IMR-90 (cell line): ENCODE results near the gene SDK1. TPM values are rescaled to one million over a fixed set of nuclear protein-coding genes. Genes with fewer than 3 reads are reported as not detected.

Experiments
- ATAC-seq: fragments of 200-7000 bp; cut with Tn5 transposase; 2 replicates; pipeline ENCODE4 v1.9.1; 2020; ENCODE audit warnings: low read depth, mild to moderate bottlenecking, moderate library complexity
- BruUV-seq: library from RNA; stranded (reverse); fragments of 400-500 nt; replicated peaks from 2 replicates; lab custom pipeline; 2021; lab: Mats Ljungman, UMichigan
- CTCF ChIA-PET: fragments of 300-600 bp; formaldehyde crosslinking; extraction: SDS; loops from one replicate; lab custom pipeline; 2021; ENCODE audit warnings: antibody characterized with exemption; lab: Yijun Ruan, JAX
- POLR2A ChIA-PET: fragments of 300-600 bp; sonication (Branson Sonifier 250); formaldehyde crosslinking; loops from one replicate; lab custom pipeline; 2022; ENCODE audit warnings: antibody characterized with exemption; ENCODE audit not compliant: unreplicated experiment; lab: Charles Lee
- DNase-seq: peaks from one replicate; pipeline ENCODE4 v3.0.0; 2013
- H2AFZ ChIP-seq: replicated peaks from 2 replicates; pipeline ENCODE3; 2013; ENCODE audit warnings: low read length, mild to moderate bottlenecking; ENCODE audit not compliant: poor library complexity
- H2AK5ac ChIP-seq: 2 replicates; pipeline ENCODE4 v1.6.1; 2013; ENCODE audit warnings: low read depth, low read length, inconsistent platforms
- H2AK9ac ChIP-seq: replicated peaks from 2 replicates; pipeline ENCODE3; 2013; ENCODE audit warnings: mild to moderate bottlenecking, low read depth, low read length, moderate library complexity; ENCODE audit not compliant: poor library complexity
- H2BK120ac ChIP-seq: 2 replicates; pipeline ENCODE4 v1.6.1; 2013; ENCODE audit warnings: low read depth, low read length, inconsistent platforms
- H2BK15ac ChIP-seq: 3 replicates; pipeline ENCODE4 v1.6.1; 2013; ENCODE audit warnings: low read depth, low read length, inconsistent platforms
- H2BK20ac ChIP-seq: 2 replicates; pipeline ENCODE4 v1.6.1; 2013; ENCODE audit warnings: low read depth, mild to moderate bottlenecking, inconsistent platforms, low read length, moderate library complexity
- H2BK5ac ChIP-seq: 2 replicates; pipeline ENCODE4 v1.6.1; 2013; ENCODE audit warnings: mild to moderate bottlenecking, low read depth, low read length, inconsistent platforms; ENCODE audit not compliant: poor library complexity, severe bottlenecking
- H3K14ac ChIP-seq: replicated peaks from 2 replicates; pipeline ENCODE4 v1.6.1; 2013; ENCODE audit warnings: low read depth, low read length, inconsistent platforms
- H3K18ac ChIP-seq: 2 replicates; pipeline ENCODE4 v1.6.1; 2013; ENCODE audit warnings: low read depth, low read length, control low read depth
- H3K23ac ChIP-seq: 2 replicates; pipeline ENCODE4 v1.6.1; 2013; ENCODE audit warnings: low read depth, low read length, inconsistent platforms
- H3K27ac ChIP-seq: 2 replicates; pipeline ENCODE4 v1.5.1; 2013; ENCODE audit warnings: mild to moderate bottlenecking, control low read depth, low read length; ENCODE audit not compliant: insufficient read depth
- H3K27me3 ChIP-seq: 2 replicates; pipeline ENCODE4 v1.6.1; 2013; ENCODE audit warnings: low read length; ENCODE audit not compliant: control insufficient read depth, insufficient read depth
- H3K36me3 ChIP-seq: 2 replicates; pipeline ENCODE4 v1.6.1; 2013; ENCODE audit warnings: low read length, mixed read lengths; ENCODE audit not compliant: control insufficient read depth, insufficient read depth
- H3K4ac ChIP-seq: 2 replicates; pipeline ENCODE4 v1.6.1; 2013; ENCODE audit warnings: low read depth, low read length, inconsistent platforms
- H3K4me1 ChIP-seq: 2 replicates; pipeline ENCODE4 v1.6.1; 2013; ENCODE audit warnings: low read length, mixed read lengths; ENCODE audit not compliant: control insufficient read depth, insufficient read depth
- H3K4me2 ChIP-seq: 2 replicates; pipeline ENCODE4 v1.6.1; 2013; ENCODE audit warnings: low read depth, mild to moderate bottlenecking, control low read depth, low read length, moderate library complexity
- H3K4me3 ChIP-seq: 2 replicates; pipeline ENCODE4 v1.5.1; 2013; ENCODE audit warnings: low read depth, mild to moderate bottlenecking, control low read depth, low read length, moderate library complexity; ENCODE audit not compliant: insufficient read depth
- H3K56ac ChIP-seq: 2 replicates; pipeline ENCODE4 v1.6.1; 2013; ENCODE audit warnings: low read length, inconsistent platforms; ENCODE audit not compliant: insufficient read depth; ENCODE audit errors: extremely low read depth
- H3K79me1 ChIP-seq, 2 experiments: 2 replicates each; pipeline ENCODE4 v1.6.1; 2013; ENCODE audit warnings: low read length in 2 of 2, inconsistent platforms in 1 of 2, low read depth in 1 of 2
- H3K9ac ChIP-seq: 2 replicates; pipeline ENCODE4 v1.6.1; 2013; ENCODE audit warnings: low read depth, low read length, control low read depth
- H3K9me1 ChIP-seq: 2 replicates; pipeline ENCODE4 v1.6.1; 2013; ENCODE audit warnings: low read length, inconsistent platforms; ENCODE audit not compliant: insufficient read depth
- H3K9me3 ChIP-seq: 2 replicates; pipeline ENCODE4 v1.6.1; 2013; ENCODE audit warnings: low read length; ENCODE audit not compliant: control insufficient read depth, insufficient read depth
- H4K20me1 ChIP-seq: 2 replicates; pipeline ENCODE4 v1.6.1; 2013; ENCODE audit warnings: low read length, inconsistent platforms; ENCODE audit not compliant: insufficient read depth
- H4K5ac ChIP-seq: 2 replicates; pipeline ENCODE4 v1.6.1; 2013; ENCODE audit warnings: mild to moderate bottlenecking, low read depth, low read length, control low read depth
- H4K8ac ChIP-seq, 2 experiments: 2 replicates each; pipeline ENCODE4 v1.6.1; 2013; ENCODE audit warnings: low read depth in 2 of 2, low read length in 2 of 2, control low read depth in 1 of 2, inconsistent platforms in 1 of 2
- H4K91ac ChIP-seq: 2 replicates; pipeline ENCODE4 v1.6.1; 2013; ENCODE audit warnings: low read depth, low read length, inconsistent platforms; ENCODE audit not compliant: insufficient read depth
- BHLHE40 ChIP-seq: fragments of 150-350 bp; IDR thresholded peaks from 2 replicates; pipeline ENCODE4 v1.6.1; 2016; ENCODE audit warnings: mild to moderate bottlenecking, low read depth, low read length
- CEBPB ChIP-seq: IDR thresholded peaks from 2 replicates; pipeline ENCODE4 v1.6.1; 2012; ENCODE audit warnings: low read depth, low read length, improper control_type of control experiment
- FOS ChIP-seq: fragments of 150-350 bp; IDR thresholded peaks from 2 replicates; pipeline ENCODE4 v1.6.1; 2016; ENCODE audit warnings: low read depth, low read length
- MAFK ChIP-seq: IDR thresholded peaks from 2 replicates; pipeline ENCODE4 v1.6.1; 2012; ENCODE audit warnings: low read depth, low read length, improper control_type of control experiment
- MAZ ChIP-seq: IDR thresholded peaks from 2 replicates; pipeline ENCODE4 v1.6.1; 2012; ENCODE audit warnings: low read depth, mild to moderate bottlenecking, low read length, improper control_type of control experiment, moderate library complexity, borderline replicate concordance
- MXI1 ChIP-seq: IDR thresholded peaks from 2 replicates; pipeline ENCODE4 v1.6.1; 2012; ENCODE audit warnings: low read depth, mild to moderate bottlenecking, low read length, moderate library complexity, borderline replicate concordance
- NFE2L2 ChIP-seq: fragments of 150-350 bp; IDR thresholded peaks from 2 replicates; pipeline ENCODE4 v1.6.1; 2016; ENCODE audit warnings: low read depth, mild to moderate bottlenecking, low read length
- POLR2A ChIP-seq: IDR thresholded peaks from 2 replicates; pipeline ENCODE4 v1.6.1; 2012; ENCODE audit warnings: mild to moderate bottlenecking, low read depth, low read length
- RAD21 ChIP-seq: IDR thresholded peaks from 2 replicates; pipeline ENCODE4 v1.6.1; 2012; ENCODE audit warnings: low read length, improper control_type of control experiment
- RCOR1 ChIP-seq: IDR thresholded peaks from 2 replicates; pipeline ENCODE4 v1.6.1; 2012; ENCODE audit warnings: mild to moderate bottlenecking, low read length, improper control_type of control experiment; ENCODE audit not compliant: insufficient replicate concordance
- RFX5 ChIP-seq: IDR thresholded peaks from 2 replicates; pipeline ENCODE4 v1.8.0; 2012; ENCODE audit warnings: low read depth, mild to moderate bottlenecking, low read length, moderate library complexity
- SMC3 ChIP-seq: fragments of 150-350 bp; IDR thresholded peaks from 2 replicates; pipeline ENCODE4 v1.6.1; 2016; ENCODE audit warnings: low read depth, mild to moderate bottlenecking, antibody characterized with exemption, low read length, moderate library complexity
- WGBS, 2 experiments: methylation state at CpG; one replicate each; pipeline versions ENCODE4 v1.1.5 to v1.1.7; 2013; ENCODE audit warnings: missing lambda C conversion rate in 2 of 2; ENCODE audit not compliant: insufficient read length in 1 of 2; ENCODE audit errors: extremely low coverage in 2 of 2; 5-methylcytosine and 5-hydroxymethylcytosine counted together
- dilution Hi-C: fragments of 300-500 bp; cut with HindIII; formaldehyde crosslinking; loops from one replicate; pipeline ENCODE4 v1.14.3; 2018; ENCODE audit warnings: low sequenced_read_pairs; ENCODE audit not compliant: unreplicated experiment
- in situ Hi-C: fragments of 300-500 bp; cut with MboI; formaldehyde crosslinking; loops from 3 replicates; pipeline ENCODE4 v1.14.3; 2019; ENCODE audit warnings: low sequenced_read_pairs, inconsistent platforms, mixed read lengths
- intact Hi-C: fragments of 100-400 bp; cut with micrococcal nuclease; formaldehyde crosslinking; loops from 2 replicates; pipeline ENCODE4 v1.10.0; 2022
- polyA plus RNA-seq, 3 experiments: library from polyadenylated mRNA; depleted of rRNA; stranded (reverse); fragments of >200 nt; gene quantifications; 2 replicates each; pipeline ENCODE4 v1.2.3, GENCODE V29; 2012; ENCODE audit warnings: low replicate concordance in 1 of 3
- total RNA-seq: library from RNA; depleted of rRNA; stranded (reverse); fragments of >200 nt; gene quantifications from 2 replicates; pipeline ENCODE4 v1.2.3, GENCODE V29; 2012
- TF ChIP-seq, protein P1 (sequence below): fragments of 150-350 bp; IDR thresholded peaks from 2 replicates; pipeline ENCODE4 v1.6.1; 2016; ENCODE audit warnings: low read depth, mild to moderate bottlenecking, low read length, moderate library complexity, borderline replicate concordance
- TF ChIP-seq, protein P2 (sequence below): conservative IDR thresholded peaks from 2 replicates; pipeline ENCODE4 v1.5.1; 2012; ENCODE audit warnings: mild to moderate bottlenecking, low read depth, low read length, improper control_type of control experiment
- TF ChIP-seq, protein P3 (sequence below): fragments of 150-350 bp; IDR thresholded peaks from 2 replicates; pipeline ENCODE4 v1.6.1; 2017; ENCODE audit warnings: mild to moderate bottlenecking, antibody characterized with exemption, low read length, low read depth

The SDK1 gene
- total and polyA plus RNA-seq, 2 of the 4 experiments (the other 2 are of a cell fraction), result 1.5 to 1.6 TPM

- Histone ChIP-seq H2AFZ (no peak overlapping the region), H3K4me1 (no peaks in the 10 kb centered on the region), H2BK20ac (no peak overlapping the region), H3K56ac (no peak overlapping the region), H3K36me3 (no peaks in the 10 kb centered on the region), H4K5ac (no peak overlapping the region), H2BK120ac (no peak overlapping the region), H2AK9ac (no peak overlapping the region), H2BK15ac (no peak overlapping the region), H3K27me3 (no peaks in the 10 kb centered on the region), H3K9me1 (no peaks in the 10 kb centered on the region), H3K4ac (no peak overlapping the region), H2BK5ac (no peak overlapping the region), H3K4me3 (no peak overlapping the region), H2AK5ac (no peak overlapping the region), H4K20me1 (no peaks in the 10 kb centered on the region), H3K23ac (no peak overlapping the region), H3K27ac (no peak overlapping the region), H4K8ac (no peak overlapping the region), H3K4me2 (no peak overlapping the region), H3K14ac (no peak overlapping the region), H3K9ac (no peak overlapping the region), H3K18ac (no peak overlapping the region), H4K91ac (no peak overlapping the region), H3K9me3 (peaks cover 2% of the 10 kb centered on the region; the same call in 1 of the 2 replicates), H3K79me1 (no peaks in the 10 kb centered on the region)
- CTCF ChIA-PET, result no interaction called here
- 62% methylated on average over 9 of the region's 21 CpGs; no CpG with 5 or more reads in 1 of the 2 experiments for WGBS, 2 experiments
- TF ChIP-seq RAD21 (no peak), SMC3 (no peak), POLR2A (no peak), MAFK (no peak), BHLHE40 (no peak), RCOR1 (no peak), CEBPB (no peak), RFX5 (no peak), FOS (no peak), NFE2L2 (no peak), MXI1 (no peak), MAZ (no peak)
- TF ChIP-seq, protein P1, sequence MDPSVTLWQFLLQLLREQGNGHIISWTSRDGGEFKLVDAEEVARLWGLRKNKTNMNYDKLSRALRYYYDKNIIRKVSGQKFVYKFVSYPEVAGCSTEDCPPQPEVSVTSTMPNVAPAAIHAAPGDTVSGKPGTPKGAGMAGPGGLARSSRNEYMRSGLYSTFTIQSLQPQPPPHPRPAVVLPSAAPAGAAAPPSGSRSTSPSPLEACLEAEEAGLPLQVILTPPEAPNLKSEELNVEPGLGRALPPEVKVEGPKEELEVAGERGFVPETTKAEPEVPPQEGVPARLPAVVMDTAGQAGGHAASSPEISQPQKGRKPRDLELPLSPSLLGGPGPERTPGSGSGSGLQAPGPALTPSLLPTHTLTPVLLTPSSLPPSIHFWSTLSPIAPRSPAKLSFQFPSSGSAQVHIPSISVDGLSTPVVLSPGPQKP, result no peak
- TF ChIP-seq, protein P2, sequence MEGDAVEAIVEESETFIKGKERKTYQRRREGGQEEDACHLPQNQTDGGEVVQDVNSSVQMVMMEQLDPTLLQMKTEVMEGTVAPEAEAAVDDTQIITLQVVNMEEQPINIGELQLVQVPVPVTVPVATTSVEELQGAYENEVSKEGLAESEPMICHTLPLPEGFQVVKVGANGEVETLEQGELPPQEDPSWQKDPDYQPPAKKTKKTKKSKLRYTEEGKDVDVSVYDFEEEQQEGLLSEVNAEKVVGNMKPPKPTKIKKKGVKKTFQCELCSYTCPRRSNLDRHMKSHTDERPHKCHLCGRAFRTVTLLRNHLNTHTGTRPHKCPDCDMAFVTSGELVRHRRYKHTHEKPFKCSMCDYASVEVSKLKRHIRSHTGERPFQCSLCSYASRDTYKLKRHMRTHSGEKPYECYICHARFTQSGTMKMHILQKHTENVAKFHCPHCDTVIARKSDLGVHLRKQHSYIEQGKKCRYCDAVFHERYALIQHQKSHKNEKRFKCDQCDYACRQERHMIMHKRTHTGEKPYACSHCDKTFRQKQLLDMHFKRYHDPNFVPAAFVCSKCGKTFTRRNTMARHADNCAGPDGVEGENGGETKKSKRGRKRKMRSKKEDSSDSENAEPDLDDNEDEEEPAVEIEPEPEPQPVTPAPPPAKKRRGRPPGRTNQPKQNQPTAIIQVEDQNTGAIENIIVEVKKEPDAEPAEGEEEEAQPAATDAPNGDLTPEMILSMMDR, result no peak
- TF ChIP-seq, protein P3, sequence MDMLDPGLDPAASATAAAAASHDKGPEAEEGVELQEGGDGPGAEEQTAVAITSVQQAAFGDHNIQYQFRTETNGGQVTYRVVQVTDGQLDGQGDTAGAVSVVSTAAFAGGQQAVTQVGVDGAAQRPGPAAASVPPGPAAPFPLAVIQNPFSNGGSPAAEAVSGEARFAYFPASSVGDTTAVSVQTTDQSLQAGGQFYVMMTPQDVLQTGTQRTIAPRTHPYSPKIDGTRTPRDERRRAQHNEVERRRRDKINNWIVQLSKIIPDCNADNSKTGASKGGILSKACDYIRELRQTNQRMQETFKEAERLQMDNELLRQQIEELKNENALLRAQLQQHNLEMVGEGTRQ, result no peak
- dilution Hi-C loops (no loop called here), intact Hi-C loops (no loop called here), in situ Hi-C loops (no loop called here)
- DNase-seq, result no peak
- no TSS peak for BruUV-seq
- POLR2A ChIA-PET, result no interaction called here
- ATAC-seq, result no peak
Measured at GRCh38 chr7:4066626-4067475, 765.8 kb downstream of the SDK1 start.
